K562 (cell line): ENCODE measurements around the gene SLC7A14. TPM values are rescaled to one million over a fixed set of nuclear protein-coding genes. Genes with fewer than 3 reads are reported as not detected.
A peak's percentile ranks its signal among the peaks of the same experiment; 100 is the strongest.

Experiments
- MAZ ChIP-seq, 2 experiments: fragments of 450-650 bp in 1 of 2; sonication (generic) in 1 of 2; formaldehyde crosslinking; IDR thresholded peaks in 1 of 2; conservative IDR thresholded peaks in 1 of 2; 2 replicates each; pipeline versions ENCODE4 v1.4.0 to v1.5.0; 2020; ENCODE audit warnings: mild to moderate bottlenecking in 1 of 2, missing genetic modification reagents in 1 of 2
- PTRF ChIP-seq: fragments of 450-650 bp; IDR thresholded peaks from 2 replicates; pipeline ENCODE4 v1.6.1; 2016; ENCODE audit warnings: mild to moderate bottlenecking, missing genetic modification characterization, missing compliant biosample characterization
- RCOR1 ChIP-seq, 2 experiments: IDR thresholded peaks; 2 replicates each; pipeline ENCODE4 v1.6.1; 2012; ENCODE audit warnings: low read depth in 2 of 2, low read length in 2 of 2, borderline replicate concordance in 1 of 2, improper control_type of control experiment in 1 of 2
- REST ChIP-seq, 2 experiments: fragments of 450-650 bp; formaldehyde crosslinking in 1 of 2; IDR thresholded peaks; 2 replicates each; pipeline versions ENCODE4 v1.4.0 to v1.6.1; 2014 to 2020; ENCODE audit warnings: mild to moderate bottlenecking in 2 of 2, borderline replicate concordance in 1 of 2, low read depth in 1 of 2
- TCF15 ChIP-seq: fragments of 250-450 bp; sonication (Bioruptor Pico); IDR thresholded peaks from 2 replicates; pipeline ENCODE4 v1.8.0; 2022; ENCODE audit warnings: moderate library complexity, mild to moderate bottlenecking, inconsistent platforms
- ZNF778 ChIP-seq: fragments of 450-650 bp; formaldehyde crosslinking; IDR thresholded peaks from 2 replicates; pipeline ENCODE4 v1.4.0; 2020; ENCODE audit warnings: mild to moderate bottlenecking, moderate library complexity
- polyA plus RNA-seq, 8 experiments: library from polyadenylated mRNA; depleted of rRNA in 4 of 8; stranded (reverse) in 5 of 8; unstranded in 3 of 8; fragments of >200 nt; fragmentation: Nextera tagmentation in 2 of 8; fragmentation: Illumina TruSeq in 1 of 8; extraction: Ambion mirVana in 2 of 8; extraction: Trizol in 1 of 8; gene quantifications; 2 replicates each; pipeline versions ENCODE4 v1.2.1 to v1.2.3, GENCODE V29; 2011 to 2014; ENCODE audit warnings: inconsistent platforms in 1 of 8, missing spikeins in 1 of 8
- total RNA-seq, 7 experiments: library from RNA; depleted of rRNA in 6 of 7; stranded (reverse); fragments of >200 nt in 6 of 7; fragmentation: Illumina TruSeq in 2 of 7; extraction: Trizol in 2 of 7; gene quantifications; 2 replicates each; pipeline versions ENCODE4 v1.2.1 to v1.2.3, GENCODE V29; 2011 to 2021; ENCODE audit warnings: low replicate concordance in 1 of 7

The SLC7A14 gene
- total and polyA plus RNA-seq, 9 of the 15 experiments (the other 6 are each of a cell fraction or from before 2014, with no cell fraction given): not detected

- TF ChIP-seq REST (IDR thresholded peaks at IDR 0.05; ENCODE audit: borderline replicate concordance): peak; percentile 64
- no peak for TF ChIP-seq REST (CRISPR knock-in tag; IDR thresholded peaks at IDR 0.05; ENCODE audit: low read depth)
- TF ChIP-seq PTRF: no peak
- no peak for TF ChIP-seq TCF15
- no peak for TF ChIP-seq ZNF778 (CRISPR knock-in tag)
- 0 out of 4 replicates have a peak, but pooled peaks of 1 of the 2 experiments have one; percentile 34 for TF ChIP-seq MAZ (CRISPR knock-in tag; conservative IDR thresholded peaks at IDR 0.05 in 1 of 2, IDR thresholded peaks at IDR 0.05 in 1 of 2)
- peak in 1 of 2 experiments; percentile 43; a peak in 1 of 4 replicates for TF ChIP-seq RCOR1 (IDR thresholded peaks at IDR 0.05; ENCODE audit: borderline replicate concordance in 1 of 2, low read depth in 2 of 2, low read length in 2 of 2)
Observed at GRCh38 chr3:170499562-170500156, 86.2 kb downstream of the SLC7A14 start (continued).
